SK-N-SH treated with all-trans-retinoic acid at 6 μM for 48 hours (cell line): ENCODE results near the gene ABCG2.

Source experiments
- ATAC-seq: fragments of 200-7000 bp; cut with Tn5 transposase; 3 replicates; pipeline ENCODE4 v1.9.1; 2020; ENCODE audit warnings: mild to moderate bottlenecking, moderate library complexity
- ARNTL ChIP-seq: fragments of 450-650 bp; formaldehyde crosslinking; IDR thresholded peaks from 2 replicates; pipeline ENCODE4 v1.5.0; 2020; ENCODE audit warnings: low read depth, mild to moderate bottlenecking, moderate library complexity, borderline replicate concordance
- BACH2 ChIP-seq: fragments of 250-450 bp; sonication (Bioruptor Pico); IDR thresholded peaks from 2 replicates; pipeline ENCODE4 v1.9.0; 2021; ENCODE audit warnings: mild to moderate bottlenecking, borderline replicate concordance
- CSDC2 ChIP-seq: fragments of 250-450 bp; sonication (Bioruptor Pico); IDR thresholded peaks from 2 replicates; pipeline ENCODE4 v1.5.0; 2020; ENCODE audit warnings: mild to moderate bottlenecking, moderate library complexity
- ESRRG ChIP-seq: fragments of 250-450 bp; sonication (Bioruptor Pico); IDR thresholded peaks from 2 replicates; pipeline ENCODE4 v1.6.1; 2021; ENCODE audit warnings: mild to moderate bottlenecking
- GLIS3 ChIP-seq: fragments of 250-450 bp; sonication (Bioruptor Pico); IDR thresholded peaks from 2 replicates; pipeline ENCODE4 v1.5.0; 2020; ENCODE audit warnings: mild to moderate bottlenecking, moderate library complexity
- ISL1 ChIP-seq: fragments of 250-450 bp; sonication (Bioruptor Pico); IDR thresholded peaks from 2 replicates; pipeline ENCODE4 v2.1.2; 2022; ENCODE audit warnings: mild to moderate bottlenecking, moderate library complexity
- OSR1 ChIP-seq: fragments of 250-450 bp; sonication (Bioruptor Pico); IDR thresholded peaks from 2 replicates; pipeline ENCODE4 v1.8.0; 2022; ENCODE audit warnings: moderate library complexity, mild to moderate bottlenecking, inconsistent platforms
- PPARA ChIP-seq: fragments of 250-450 bp; sonication (Bioruptor Pico); IDR thresholded peaks from 2 replicates; pipeline ENCODE4 v1.5.0; 2020; ENCODE audit warnings: mild to moderate bottlenecking, borderline replicate concordance
- TCF4 ChIP-seq: fragments of 250-450 bp; sonication (Bioruptor Pico); IDR thresholded peaks from 2 replicates; pipeline ENCODE4 v1.8.0; 2021; ENCODE audit warnings: mild to moderate bottlenecking, moderate library complexity, borderline replicate concordance
- TOX ChIP-seq: fragments of 250-450 bp; sonication (Bioruptor Pico); IDR thresholded peaks from 2 replicates; pipeline ENCODE4 v1.8.0; 2021; ENCODE audit warnings: mild to moderate bottlenecking, moderate library complexity, borderline replicate concordance
- ZFP3 ChIP-seq: fragments of 250-450 bp; sonication (Bioruptor Pico); IDR thresholded peaks from 2 replicates; pipeline ENCODE4 v1.5.0; 2020; ENCODE audit warnings: mild to moderate bottlenecking, moderate library complexity
- ZFP30 ChIP-seq: fragments of 450-650 bp; formaldehyde crosslinking; IDR thresholded peaks from 2 replicates; pipeline ENCODE4 v1.5.0; 2022; ENCODE audit warnings: mild to moderate bottlenecking, moderate library complexity
- ZNF565 ChIP-seq: fragments of 450-650 bp; formaldehyde crosslinking; conservative IDR thresholded peaks from 2 replicates; pipeline ENCODE4 v1.5.0; 2020; ENCODE audit warnings: low read depth, mild to moderate bottlenecking, moderate library complexity
- ZNF70 ChIP-seq: fragments of 450-650 bp; formaldehyde crosslinking; IDR thresholded peaks from 2 replicates; pipeline ENCODE4 v1.5.0; 2020; ENCODE audit warnings: mild to moderate bottlenecking, moderate library complexity
- ZNF8 ChIP-seq: fragments of 450-650 bp; formaldehyde crosslinking; IDR thresholded peaks from 2 replicates; pipeline ENCODE4 v1.5.0; 2020; ENCODE audit warnings: mild to moderate bottlenecking, moderate library complexity
- TF ChIP-seq, protein P1 (sequence below): fragments of 250-450 bp; sonication (Bioruptor Pico); IDR thresholded peaks from 2 replicates; pipeline ENCODE4 v1.5.1; 2020; ENCODE audit warnings: low read depth, mild to moderate bottlenecking, moderate library complexity
- TF ChIP-seq, protein P2 (sequence below): fragments of 250-450 bp; sonication (Bioruptor Pico); IDR thresholded peaks from 2 replicates; pipeline ENCODE4 v1.5.1; 2021; ENCODE audit warnings: mild to moderate bottlenecking, moderate library complexity
- TF ChIP-seq, protein P3 (sequence below): fragments of 250-450 bp; sonication (Bioruptor Pico); IDR thresholded peaks from 2 replicates; pipeline ENCODE4 v1.5.0; 2020; ENCODE audit warnings: mild to moderate bottlenecking, moderate library complexity
- TF ChIP-seq, protein P4 (sequence below): fragments of 250-450 bp; sonication (Bioruptor Pico); IDR thresholded peaks from 2 replicates; pipeline ENCODE4 v1.8.0; 2021; ENCODE audit warnings: low read depth, mild to moderate bottlenecking, moderate library complexity, borderline replicate concordance
- TF ChIP-seq, protein P5 (sequence below): fragments of 250-450 bp; sonication (Bioruptor Pico); IDR thresholded peaks from 2 replicates; pipeline ENCODE4 v1.8.0; 2020; ENCODE audit warnings: mild to moderate bottlenecking, moderate library complexity, borderline replicate concordance

ABCG2 gene

DNA sequence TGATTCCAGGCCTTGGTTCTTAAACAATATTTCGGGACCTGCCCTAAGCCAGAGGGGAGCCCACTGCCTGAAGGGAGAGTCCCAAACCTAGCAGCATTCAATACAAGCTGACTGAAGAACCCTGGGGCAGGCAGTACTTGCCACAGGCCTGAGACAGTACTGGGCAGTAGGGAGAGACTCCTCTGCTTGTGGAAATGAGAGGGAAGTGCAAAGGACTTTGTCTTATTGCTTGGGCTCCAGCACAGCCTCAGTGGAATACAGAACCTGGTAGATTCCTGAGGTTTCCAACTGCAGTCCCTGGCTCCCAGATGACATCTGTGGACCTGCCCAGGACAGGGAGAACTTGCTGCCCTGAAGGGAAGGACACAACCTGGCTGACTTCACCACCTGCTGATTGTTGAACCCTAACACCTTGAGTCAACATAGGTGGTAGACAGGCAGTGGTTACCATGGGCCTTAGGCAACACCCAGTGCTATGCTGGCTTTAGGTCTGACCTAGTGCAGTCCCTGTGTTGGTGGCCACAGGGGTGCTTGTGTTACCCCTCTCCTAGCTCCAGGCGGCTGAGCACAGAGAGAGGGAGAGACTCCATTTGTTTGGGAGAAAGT lies 20.3 kb upstream of the ABCG2 start:
- TF ChIP-seq PPARA (no peak), ZNF565 (CRISPR knock-in tag) (no peak)
- no peak for ATAC-seq

DNA sequence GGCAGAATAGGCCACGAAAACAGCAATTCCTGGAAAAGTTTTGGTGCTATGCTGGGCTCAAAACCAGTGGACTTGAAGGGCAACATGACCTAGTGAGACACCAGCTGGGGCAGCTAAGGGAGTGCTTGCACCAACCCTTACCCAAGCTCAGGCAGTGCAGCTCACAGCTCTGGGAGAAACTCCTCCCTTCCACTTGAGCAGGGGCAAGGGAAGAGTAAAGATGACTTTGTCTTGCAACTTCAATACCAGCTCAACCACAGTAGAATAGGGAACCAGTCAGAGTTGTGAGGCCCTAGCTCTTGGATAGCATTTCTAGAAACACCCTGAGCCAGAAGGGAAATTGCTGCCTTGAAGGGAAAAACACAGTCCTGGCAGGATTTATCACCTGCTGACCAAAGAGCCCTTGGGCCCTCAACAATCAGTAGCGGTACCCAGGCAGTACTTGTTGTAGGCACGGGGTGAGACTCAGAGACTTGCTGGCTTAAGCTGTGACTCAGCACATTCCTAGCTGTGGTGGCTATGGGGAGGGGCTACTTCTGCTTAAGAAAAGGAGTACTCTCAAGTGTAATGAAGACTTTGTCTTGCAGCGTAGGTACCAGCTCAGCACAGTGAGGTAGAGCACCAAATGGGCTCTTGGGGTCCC lies 19.7 kb upstream of the ABCG2 start:
- TF ChIP-seq, protein P1, sequence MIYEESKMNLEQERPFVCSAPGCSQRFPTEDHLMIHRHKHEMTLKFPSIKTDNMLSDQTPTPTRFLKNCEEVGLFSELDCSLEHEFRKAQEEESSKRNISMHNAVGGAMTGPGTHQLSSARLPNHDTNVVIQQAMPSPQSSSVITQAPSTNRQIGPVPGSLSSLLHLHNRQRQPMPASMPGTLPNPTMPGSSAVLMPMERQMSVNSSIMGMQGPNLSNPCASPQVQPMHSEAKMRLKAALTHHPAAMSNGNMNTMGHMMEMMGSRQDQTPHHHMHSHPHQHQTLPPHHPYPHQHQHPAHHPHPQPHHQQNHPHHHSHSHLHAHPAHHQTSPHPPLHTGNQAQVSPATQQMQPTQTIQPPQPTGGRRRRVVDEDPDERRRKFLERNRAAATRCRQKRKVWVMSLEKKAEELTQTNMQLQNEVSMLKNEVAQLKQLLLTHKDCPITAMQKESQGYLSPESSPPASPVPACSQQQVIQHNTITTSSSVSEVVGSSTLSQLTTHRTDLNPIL (CRISPR knock-in tag), result no peak
- no peak for TF ChIP-seq CSDC2 (CRISPR knock-in tag)
- TF ChIP-seq, protein P2, sequence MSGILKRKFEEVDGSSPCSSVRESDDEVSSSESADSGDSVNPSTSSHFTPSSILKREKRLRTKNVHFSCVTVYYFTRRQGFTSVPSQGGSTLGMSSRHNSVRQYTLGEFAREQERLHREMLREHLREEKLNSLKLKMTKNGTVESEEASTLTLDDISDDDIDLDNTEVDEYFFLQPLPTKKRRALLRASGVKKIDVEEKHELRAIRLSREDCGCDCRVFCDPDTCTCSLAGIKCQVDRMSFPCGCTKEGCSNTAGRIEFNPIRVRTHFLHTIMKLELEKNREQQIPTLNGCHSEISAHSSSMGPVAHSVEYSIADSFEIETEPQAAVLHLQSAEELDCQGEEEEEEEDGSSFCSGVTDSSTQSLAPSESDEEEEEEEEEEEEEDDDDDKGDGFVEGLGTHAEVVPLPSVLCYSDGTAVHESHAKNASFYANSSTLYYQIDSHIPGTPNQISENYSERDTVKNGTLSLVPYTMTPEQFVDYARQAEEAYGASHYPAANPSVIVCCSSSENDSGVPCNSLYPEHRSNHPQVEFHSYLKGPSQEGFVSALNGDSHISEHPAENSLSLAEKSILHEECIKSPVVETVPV (CRISPR knock-in tag), result no peak
- ATAC-seq, result peak; percentile 88

DNA sequence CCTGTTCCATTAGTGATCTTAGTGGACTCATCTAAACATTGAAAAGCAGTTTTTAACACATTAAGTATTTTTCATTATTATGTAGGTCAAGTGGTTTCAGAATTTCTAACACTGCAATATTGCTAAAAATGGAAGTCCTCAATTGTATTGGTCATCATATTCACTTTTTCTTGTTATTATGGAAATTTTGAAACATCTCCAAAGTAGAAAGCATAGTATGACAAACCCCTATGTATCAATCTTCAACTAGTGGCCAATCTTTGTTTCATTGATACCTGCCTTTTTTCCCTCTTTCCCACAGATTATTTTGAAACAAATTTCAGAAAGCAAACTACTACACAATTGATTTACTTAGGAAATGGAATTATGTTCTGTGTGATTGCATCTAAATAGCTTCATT lies 14.5 kb upstream of the ABCG2 start:
- no peak for ATAC-seq
- TF ChIP-seq ZFP30 (no peak), TOX (CRISPR knock-in tag) (no peak), GLIS3 (CRISPR knock-in tag) (no peak), BACH2 (CRISPR knock-in tag) (no peak), ARNTL (CRISPR knock-in tag) (no peak), CSDC2 (CRISPR knock-in tag) (no peak), TCF4 (CRISPR knock-in tag) (no peak), ZNF8 (CRISPR knock-in tag) (no peak), ZNF70 (CRISPR knock-in tag) (no peak), ISL1 (CRISPR knock-in tag) (no peak), ZFP3 (CRISPR knock-in tag) (no peak), ESRRG (CRISPR knock-in tag) (no peak)
- TF ChIP-seq, protein P3, sequence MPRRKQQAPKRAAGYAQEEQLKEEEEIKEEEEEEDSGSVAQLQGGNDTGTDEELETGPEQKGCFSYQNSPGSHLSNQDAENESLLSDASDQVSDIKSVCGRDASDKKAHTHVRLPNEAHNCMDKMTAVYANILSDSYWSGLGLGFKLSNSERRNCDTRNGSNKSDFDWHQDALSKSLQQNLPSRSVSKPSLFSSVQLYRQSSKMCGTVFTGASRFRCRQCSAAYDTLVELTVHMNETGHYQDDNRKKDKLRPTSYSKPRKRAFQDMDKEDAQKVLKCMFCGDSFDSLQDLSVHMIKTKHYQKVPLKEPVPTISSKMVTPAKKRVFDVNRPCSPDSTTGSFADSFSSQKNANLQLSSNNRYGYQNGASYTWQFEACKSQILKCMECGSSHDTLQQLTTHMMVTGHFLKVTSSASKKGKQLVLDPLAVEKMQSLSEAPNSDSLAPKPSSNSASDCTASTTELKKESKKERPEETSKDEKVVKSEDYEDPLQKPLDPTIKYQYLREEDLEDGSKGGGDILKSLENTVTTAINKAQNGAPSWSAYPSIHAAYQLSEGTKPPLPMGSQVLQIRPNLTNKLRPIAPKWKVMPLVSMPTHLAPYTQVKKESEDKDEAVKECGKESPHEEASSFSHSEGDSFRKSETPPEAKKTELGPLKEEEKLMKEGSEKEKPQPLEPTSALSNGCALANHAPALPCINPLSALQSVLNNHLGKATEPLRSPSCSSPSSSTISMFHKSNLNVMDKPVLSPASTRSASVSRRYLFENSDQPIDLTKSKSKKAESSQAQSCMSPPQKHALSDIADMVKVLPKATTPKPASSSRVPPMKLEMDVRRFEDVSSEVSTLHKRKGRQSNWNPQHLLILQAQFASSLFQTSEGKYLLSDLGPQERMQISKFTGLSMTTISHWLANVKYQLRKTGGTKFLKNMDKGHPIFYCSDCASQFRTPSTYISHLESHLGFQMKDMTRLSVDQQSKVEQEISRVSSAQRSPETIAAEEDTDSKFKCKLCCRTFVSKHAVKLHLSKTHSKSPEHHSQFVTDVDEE (CRISPR knock-in tag), result no peak
- TF ChIP-seq, protein P1 (CRISPR knock-in tag), result no peak

DNA sequence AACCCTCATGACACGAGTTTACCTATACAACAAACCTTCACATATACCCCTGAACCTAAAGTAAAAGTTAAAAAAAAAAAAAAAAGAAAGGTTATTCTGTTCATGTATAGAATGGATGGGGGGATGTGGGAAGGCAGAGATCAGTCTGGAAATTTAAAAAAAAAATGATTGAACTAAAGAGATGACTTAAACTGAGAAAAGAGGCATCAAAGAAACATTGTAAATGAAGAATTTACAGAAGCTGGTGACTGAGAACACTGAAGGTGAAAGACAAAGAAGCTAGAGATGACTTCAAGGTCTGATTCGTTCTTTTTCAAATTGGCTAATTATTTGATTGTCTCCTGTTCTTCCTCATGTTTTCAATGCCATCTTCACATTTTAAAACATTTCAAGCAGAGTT lies 12.8 kb upstream of the ABCG2 start:
- no peak for ATAC-seq
- TF ChIP-seq, protein P2 (CRISPR knock-in tag), result no peak
- TF ChIP-seq BACH2 (CRISPR knock-in tag) (no peak), ARNTL (CRISPR knock-in tag) (no peak), OSR1 (CRISPR knock-in tag) (no peak), TCF4 (CRISPR knock-in tag) (no peak), CSDC2 (CRISPR knock-in tag) (no peak), ESRRG (CRISPR knock-in tag) (no peak)
- TF ChIP-seq, protein P4, sequence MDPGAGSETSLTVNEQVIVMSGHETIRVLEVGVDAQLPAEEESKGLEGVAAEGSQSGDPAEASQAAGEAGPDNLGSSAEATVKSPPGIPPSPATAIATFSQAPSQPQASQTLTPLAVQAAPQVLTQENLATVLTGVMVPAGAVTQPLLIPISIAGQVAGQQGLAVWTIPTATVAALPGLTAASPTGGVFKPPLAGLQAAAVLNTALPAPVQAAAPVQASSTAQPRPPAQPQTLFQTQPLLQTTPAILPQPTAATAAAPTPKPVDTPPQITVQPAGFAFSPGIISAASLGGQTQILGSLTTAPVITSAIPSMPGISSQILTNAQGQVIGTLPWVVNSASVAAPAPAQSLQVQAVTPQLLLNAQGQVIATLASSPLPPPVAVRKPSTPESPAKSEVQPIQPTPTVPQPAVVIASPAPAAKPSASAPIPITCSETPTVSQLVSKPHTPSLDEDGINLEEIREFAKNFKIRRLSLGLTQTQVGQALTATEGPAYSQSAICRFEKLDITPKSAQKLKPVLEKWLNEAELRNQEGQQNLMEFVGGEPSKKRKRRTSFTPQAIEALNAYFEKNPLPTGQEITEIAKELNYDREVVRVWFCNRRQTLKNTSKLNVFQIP, result no peak
- TF ChIP-seq, protein P5, sequence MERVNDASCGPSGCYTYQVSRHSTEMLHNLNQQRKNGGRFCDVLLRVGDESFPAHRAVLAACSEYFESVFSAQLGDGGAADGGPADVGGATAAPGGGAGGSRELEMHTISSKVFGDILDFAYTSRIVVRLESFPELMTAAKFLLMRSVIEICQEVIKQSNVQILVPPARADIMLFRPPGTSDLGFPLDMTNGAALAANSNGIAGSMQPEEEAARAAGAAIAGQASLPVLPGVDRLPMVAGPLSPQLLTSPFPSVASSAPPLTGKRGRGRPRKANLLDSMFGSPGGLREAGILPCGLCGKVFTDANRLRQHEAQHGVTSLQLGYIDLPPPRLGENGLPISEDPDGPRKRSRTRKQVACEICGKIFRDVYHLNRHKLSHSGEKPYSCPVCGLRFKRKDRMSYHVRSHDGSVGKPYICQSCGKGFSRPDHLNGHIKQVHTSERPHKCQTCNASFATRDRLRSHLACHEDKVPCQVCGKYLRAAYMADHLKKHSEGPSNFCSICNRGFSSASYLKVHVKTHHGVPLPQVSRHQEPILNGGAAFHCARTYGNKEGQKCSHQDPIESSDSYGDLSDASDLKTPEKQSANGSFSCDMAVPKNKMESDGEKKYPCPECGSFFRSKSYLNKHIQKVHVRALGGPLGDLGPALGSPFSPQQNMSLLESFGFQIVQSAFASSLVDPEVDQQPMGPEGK (CRISPR knock-in tag), result no peak
- TF ChIP-seq, protein P1 (CRISPR knock-in tag), result no peak
